ENCODE results near the gene FXYD3.
"Not testable (repeated sequence)": the region's sequence is repeated elsewhere in the genome, so short reads cannot be mapped to it uniquely, and the experiment has no call there.

The FXYD3 gene

DNA sequence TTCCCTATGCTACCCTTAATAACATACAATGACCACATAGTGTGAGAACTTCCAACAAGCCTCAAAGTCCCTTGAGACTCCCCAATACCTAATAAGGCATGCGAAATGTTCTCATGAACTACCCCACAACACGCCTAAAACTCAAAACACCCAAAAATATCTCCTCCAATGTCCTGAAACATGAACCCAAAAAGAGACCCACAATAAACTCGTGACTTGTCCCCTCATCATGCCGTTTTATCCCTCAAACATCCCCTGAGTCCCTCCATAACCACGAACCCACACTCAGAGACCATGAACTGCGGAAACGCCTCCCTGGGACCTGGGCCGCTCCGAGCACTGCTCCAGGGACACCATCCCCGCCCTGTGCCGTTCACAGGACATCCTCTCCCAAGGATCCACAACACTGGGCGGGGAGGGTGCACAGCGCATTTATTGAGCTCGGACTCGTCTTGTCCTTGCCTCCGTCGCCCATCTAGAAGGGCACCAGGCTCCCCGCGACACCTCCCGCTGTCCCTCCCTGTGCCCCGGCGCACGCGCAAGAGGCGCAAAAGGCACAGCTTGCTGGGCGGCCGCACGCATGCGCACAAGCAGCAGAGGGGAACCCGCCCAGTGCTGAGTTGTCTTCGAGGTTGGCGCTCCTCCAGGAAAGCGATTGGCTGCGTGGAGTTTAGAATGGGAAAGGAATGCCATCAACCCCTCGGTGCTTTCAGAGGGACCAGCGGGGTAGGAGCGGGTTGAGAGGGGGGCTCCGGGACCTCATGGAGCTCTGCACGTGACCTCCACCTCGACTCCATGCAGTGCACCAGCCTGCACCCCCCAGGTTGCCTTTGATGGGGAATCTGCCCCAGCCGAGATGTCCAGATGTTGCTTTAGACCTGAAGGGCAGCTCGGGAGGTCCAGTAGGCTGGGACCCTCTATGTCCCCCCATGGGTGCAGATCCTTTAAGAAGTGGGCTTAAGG, 8.8 kb downstream of the FXYD3 start:
- peak; percentile 68 for DNase-seq (ENCODE audit: low read depth, low spot score)

DNA sequence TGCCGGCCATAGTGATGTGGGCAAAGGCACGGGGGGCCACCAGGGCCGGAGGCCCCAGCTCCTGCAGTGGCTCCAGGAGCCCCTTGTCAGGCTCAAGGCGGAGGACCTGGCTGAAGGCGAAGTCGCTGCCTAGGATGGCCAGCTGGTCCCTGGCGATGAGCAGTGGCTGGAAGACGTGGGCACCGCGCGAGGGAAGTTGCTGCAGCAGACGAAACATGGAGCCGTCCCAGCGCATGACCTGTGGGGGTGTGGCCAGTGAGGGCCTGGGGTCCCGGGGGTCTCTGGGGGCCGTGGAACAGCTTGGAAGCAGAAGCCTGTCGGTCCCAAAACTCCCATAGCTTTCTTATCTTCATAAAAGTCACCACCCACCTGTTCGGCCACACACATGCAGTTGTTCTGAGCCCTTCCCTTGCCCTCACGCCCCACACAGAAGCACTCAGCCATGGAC, 9.7 kb downstream of the FXYD3 start:
- DNase-seq (ENCODE audit: low read depth, low spot score) = no peak

DNA sequence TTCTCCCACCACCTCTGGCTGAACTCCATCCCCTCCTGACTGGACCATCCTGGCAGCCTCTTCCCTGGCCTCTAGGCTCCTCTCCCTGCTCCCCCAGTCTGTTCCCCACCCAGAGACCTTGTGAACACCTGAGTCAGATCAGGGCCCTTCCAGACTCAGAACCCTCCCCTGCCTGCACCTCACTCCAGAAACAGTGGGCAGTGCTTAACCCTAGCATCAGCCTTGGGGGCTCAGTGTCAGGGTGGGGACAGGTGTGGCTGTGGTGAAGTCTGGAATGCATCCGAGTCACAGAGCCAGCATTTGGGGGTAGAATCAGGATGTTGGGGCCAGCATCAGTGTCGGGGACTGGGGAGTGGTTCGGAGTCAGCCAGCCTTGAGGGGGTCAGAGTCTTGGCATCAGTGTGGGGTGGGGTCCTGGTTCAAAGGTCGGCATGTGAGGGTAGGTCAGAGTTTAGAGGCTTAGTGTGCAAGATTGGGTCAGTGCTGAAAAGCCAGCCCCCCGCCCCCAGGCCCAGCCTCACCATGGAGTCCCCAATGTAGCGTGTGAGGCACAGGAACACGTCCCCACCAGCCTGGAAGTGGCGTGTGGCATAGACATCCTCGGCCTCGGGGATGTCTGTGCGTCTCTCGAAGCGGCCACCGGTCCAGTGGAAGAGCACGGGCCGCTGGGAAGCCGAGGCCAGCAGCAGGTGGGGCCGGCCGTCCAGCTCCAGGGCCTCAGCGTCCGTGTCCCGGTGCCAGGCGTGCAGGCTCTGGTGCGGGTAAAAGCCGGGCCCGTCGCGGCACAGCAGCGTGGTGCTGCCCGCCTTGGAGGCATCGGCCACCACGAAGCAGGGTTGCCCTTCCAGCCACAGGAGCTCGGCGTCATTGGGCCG, 10.4 kb downstream of the FXYD3 start:
- no peak for DNase-seq (ENCODE audit: low read depth, low spot score)

DNA sequence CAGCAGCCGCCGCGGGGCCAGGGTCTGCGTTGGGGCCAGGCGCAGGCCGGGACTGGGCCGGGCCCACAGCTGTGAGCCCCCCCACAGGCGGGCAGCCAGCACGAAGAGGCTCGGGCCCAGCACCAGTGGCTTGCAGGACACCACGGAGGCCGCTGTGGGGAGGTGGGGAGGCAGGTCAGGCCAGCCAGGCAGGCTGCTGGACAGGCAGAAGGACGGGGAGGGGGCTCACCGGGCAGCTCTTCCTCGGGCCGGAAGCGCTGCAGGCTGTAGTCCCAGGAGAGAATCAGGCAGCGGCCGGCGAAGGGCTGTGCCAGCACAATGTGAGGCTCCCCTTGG, 11.0 kb downstream of the FXYD3 start:
- no peak for DNase-seq (ENCODE audit: low read depth, low spot score)

DNA sequence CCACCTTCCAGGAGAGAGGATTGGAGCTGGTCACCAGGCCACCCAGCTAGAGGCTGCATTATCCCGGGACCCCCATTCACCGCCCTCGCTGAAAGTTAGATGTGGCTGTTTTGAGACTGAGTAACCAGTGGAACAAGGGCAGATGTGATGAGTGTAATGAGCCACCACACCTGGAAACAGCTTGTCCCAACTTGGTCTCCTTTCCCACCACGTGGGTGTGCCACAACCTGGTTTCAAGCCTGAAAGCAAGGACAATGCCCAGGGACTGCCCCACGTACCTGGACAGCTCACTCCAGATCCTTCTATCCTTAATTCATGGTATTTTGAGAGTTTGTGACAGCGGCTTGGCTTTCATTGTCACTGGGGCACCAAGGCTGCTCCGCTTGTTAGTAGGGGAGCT, 12.2 kb downstream of the FXYD3 start:
- DNase-seq (ENCODE audit: low read depth, low spot score) = no peak

DNA sequence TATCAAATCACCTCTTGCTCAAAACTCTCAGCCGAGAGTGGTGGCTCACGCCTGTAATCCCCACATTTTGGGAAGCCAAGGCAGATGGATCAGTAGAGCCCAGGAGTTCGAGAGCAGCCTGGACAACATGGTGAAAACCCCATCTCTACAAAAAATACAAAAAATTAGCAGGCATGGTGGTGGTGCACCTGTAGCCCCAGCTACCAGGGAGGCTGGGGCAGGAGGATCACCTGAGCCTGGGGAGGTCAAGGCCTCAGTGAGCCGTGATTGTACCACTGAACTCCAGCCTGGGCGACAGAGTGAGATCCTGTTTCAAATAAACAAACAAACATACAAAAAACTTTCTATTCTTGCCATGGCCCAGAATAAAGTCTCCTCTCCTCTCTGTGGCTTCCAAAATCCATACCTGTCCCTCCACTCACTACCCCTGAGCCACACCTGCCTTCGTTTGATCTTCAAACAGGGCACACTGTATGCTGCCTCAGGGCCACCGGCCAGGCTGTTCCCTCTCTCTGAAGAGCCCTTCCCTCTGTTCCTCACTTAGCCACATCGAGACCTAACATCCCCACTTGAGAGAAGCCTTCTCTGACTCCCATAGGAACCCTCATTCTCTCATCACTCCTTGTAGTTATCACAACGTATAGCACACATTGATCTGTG, 12.9 kb downstream of the FXYD3 start:
- no peak for DNase-seq (ENCODE audit: low read depth, low spot score)

DNA sequence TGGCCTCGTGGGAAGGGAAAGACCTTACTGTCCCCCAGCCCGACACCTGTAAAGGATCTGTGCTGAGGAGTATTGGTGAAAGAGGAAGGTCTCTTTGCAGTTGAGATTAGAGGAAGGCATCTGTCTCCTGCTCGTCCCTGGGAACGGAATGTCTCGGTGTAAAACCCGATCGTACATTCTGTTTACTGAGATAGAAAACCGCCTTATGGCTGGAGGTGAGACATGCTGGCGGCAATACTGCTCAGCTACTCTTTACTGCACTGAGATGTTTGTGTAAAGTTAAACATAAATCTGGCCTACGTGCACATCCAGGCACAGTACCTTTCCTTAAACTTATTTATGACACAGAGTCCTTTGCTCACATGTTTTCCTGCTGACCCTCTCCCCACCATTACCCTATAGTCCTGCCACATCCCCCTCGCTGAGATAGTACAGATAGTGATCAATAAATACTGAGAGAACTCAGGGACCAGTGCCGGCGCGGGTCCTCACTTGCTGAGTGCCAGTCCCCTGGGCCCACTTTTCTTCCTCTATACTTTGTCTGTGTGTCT, 14.2 kb downstream of the FXYD3 start:
- not testable (repeated sequence) for DNase-seq (ENCODE audit: low read depth, low spot score)

DNA sequence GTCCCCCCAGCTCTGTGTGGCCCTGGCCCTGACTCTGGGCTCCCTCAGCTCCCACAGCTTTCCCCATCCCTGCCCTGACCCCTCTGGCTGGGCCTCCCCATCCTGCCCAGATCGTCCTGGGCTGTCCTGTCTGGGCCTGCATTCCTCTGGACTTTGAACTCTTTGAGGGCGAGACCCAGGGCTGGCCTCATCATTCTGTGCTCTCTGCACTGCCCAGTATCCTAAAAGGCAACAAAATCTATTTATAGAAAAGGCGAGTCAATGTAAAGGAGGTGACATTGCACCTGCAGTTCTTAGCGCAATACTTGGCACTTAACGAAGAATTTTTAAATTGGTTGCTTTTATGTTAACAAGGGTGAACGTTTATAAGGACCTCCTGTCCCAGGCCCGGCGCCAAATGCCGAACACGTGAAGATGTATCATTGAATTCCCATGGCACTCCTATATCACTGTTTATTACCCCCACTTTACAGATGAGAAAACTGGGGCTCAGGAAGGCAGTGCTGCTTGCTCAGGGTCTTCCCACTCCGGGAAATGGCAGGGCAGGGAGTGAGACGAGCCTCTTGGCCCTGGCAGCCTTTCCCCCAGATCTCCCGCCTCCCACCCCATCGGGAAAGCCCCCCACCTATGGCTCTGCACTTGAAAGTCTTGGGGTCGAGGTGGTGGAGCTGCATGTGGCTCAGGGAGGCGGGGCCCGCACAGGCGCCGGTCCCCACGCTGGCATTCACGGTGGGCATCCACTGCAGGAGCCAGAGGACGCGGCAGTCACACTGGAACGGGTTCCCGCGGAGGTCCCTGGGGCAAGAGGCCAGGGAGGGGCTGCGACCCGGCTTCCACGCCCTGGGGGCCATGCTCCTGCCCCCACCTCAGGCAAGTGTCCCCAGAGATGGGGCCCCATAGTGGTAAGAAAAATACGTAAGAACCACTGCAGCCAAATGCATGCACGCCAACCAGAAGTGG, 15.4 kb downstream of the FXYD3 start:
- no peak for DNase-seq (ENCODE audit: low read depth, low spot score)

DNA sequence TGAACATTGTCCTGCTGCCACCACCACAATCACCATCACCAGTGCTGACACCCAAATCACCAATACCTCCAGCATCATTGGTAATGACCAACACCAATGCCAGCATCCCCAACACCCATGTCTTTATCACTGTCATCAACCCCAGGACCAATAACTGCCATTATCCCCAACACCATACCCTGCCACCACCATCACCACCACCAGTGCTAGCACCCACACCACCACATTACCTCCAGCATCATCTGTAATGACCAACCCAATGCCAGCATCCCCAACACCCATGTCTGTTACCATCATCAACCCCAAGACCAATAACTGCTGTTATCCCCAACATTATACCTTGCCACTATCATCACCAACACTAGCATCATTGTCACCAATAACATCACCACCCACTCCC, 16.6 kb downstream of the FXYD3 start:
- no peak for DNase-seq (ENCODE audit: low read depth, low spot score)

DNA sequence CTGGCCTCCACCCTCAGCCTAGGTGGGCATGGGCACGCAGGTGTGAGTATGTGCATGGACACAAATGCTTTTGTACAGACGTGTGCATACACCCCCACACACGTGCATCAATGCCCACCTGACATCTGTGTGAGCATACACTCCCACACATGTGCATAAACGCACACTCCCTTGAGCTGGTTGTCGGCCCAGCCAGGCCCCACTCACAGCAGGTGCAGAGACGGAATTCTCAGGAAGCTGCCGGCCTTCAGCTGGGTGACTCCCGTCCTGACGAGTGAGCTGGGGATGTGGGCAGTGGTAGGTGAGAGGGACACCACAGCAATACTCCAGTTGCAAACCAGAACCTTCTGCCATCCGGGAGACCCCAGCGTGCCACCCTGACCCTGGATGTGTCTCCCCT, 18.2 kb downstream of the FXYD3 start:
- no peak for DNase-seq (ENCODE audit: low read depth, low spot score)

DNA sequence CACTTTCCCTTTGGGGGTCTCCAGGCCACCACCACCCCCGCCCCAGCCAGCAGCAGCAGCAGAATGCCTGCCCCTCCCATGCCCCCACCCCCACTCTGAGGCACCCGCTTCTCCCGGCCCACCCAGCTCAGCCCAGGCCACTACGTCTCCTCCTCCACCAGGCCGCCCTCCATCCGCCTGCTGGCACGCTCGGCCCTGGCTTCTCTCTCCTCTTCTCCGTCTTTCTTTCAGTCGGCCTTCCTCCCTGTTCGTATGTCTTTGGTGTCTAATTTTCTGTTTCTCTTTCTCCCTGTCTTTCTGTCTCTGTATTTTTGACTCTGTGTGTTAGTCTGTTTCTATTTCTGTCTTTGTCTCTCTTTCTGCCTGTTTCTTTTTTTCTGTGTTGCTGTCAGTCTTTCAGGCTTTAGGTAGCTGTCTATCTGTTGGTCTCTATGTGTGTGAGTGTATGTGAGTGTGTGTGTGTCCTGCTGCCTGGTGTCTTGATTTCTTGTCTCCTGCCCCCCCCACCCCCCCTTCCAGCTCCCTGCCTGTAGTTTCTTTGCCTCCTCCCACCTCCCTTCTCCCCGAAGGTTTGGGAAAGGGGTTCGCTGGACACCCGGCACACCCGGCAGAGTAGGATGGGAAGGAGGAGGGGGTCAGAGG, 19.1 kb downstream of the FXYD3 start, which contains the start of gene LGI4:
TSS of gene LGI4 (minus strand) at position 459 of the 642 bp plus-strand sequence. CDS start at position 80, 379 bp downstream.
- no peak for DNase-seq (ENCODE audit: low read depth, low spot score)

DNA sequence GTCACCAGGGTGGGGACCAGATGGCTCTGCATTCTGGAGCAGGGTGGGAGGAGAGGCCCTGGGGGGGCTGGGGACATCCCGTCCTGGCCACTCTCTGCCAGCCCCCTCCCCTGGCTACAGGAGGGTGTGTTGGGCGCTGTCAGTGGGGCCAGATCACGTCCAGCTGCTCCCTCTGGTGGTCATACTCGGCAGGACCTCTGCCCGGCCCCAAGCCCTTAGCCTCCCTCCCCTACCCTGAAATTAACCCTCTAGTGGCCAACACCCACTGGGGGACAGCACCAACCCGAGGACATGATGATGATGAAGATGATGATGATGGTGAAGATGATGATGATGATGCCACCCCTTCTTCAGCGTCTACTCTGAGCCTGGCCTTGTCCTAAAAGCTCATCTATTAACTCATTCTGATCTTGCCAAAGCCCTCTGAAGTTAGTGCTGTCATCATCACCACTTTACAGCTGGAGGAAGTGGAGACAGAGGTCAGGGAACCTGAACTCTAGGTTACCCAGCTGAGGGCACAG, 19.8 kb downstream of the FXYD3 start:
- no peak for DNase-seq (ENCODE audit: low read depth, low spot score)

DNA sequence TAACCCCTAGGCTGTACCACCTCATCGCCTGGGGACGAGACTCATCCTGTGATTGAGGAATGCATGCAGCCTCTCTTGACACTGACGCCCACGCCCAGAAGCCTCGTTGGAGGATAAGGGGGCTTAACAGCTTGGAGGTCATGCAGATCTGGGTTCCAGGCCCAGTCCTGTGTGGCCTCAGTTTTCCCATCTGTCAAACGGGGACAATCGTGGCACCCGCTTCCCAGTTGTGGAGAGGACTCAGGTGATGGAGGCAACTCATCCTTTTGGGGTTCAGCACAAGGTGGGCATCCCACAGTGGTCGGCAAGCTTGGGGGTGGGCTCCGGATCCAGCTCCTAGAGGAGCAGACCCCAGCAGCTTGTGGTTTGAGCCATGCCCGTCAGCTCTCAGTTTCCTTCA, 20.6 kb downstream of the FXYD3 start:
- DNase-seq (ENCODE audit: low read depth, low spot score) = no peak

DNA sequence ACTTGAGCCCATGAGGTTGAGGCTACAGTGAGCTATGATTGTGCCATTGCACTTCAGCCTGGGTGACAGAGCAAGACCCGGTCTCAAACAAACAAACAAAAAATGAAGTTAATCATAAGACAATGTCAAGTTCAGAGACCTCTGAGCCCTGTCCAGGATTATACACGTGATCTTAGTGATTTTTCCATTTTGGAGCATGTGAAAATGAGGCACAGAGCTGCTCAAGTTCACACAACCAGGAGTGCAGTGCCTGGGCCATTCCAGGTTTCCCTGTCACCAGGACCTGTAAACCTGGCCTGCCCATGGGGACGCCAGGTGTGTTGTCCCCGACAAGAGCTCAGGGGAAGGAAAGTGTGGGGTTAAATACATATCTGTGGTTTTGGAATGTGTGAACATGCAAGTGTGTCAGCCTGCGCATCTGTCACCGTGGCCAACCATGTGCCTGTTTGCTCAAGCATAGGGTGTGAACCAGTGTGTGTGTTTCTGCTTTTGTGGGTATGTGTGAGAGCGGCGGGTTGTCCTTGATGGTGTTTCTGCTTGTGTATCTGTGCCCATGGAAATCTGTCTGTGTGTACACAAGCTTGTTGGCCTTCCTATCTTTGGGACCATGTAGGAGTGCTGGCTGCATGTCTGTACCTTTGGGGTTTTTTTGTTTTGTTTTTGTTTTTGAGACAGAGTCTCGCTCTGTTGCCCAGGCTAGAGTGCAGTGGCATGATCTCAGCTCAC, 21.5 kb downstream of the FXYD3 start:
- no peak for DNase-seq (ENCODE audit: low read depth, low spot score)

DNA sequence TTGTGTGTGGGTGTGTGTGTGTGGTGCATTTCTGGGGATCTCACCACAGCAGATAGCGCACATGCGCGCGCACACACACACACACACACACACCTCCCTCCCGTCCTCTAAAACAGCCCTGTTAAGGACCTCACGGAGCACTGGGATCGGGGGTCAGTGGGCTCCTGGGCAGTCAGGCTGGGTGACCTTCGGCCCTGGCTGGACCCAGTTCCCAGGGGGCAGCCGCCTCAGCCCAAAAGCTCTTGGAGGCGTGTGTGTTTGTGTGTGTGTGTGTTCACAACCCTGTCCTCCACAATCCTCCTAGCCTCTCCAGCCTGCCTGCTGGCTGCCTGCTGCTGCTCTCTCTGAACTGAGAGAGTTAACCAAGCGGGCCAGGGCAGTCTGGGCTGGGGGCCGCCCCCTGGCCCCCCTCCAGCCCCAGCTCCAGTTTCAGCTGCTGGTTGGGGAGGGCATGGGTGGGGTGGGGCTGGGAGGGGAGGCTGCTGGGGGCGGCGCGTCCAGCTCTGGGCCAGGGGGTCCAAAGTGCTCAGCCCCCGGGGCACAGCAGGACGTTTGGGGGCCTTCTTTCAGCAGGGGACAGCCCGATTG, 22.8 kb downstream of the FXYD3 start, which contains the start of gene FXYD1:
TSS of gene FXYD1 (plus strand) at position 520 of the 588 bp plus-strand sequence. CDS start 1,256 bp downstream, outside the sequence.
- no peak for DNase-seq (ENCODE audit: low read depth, low spot score)

DNA sequence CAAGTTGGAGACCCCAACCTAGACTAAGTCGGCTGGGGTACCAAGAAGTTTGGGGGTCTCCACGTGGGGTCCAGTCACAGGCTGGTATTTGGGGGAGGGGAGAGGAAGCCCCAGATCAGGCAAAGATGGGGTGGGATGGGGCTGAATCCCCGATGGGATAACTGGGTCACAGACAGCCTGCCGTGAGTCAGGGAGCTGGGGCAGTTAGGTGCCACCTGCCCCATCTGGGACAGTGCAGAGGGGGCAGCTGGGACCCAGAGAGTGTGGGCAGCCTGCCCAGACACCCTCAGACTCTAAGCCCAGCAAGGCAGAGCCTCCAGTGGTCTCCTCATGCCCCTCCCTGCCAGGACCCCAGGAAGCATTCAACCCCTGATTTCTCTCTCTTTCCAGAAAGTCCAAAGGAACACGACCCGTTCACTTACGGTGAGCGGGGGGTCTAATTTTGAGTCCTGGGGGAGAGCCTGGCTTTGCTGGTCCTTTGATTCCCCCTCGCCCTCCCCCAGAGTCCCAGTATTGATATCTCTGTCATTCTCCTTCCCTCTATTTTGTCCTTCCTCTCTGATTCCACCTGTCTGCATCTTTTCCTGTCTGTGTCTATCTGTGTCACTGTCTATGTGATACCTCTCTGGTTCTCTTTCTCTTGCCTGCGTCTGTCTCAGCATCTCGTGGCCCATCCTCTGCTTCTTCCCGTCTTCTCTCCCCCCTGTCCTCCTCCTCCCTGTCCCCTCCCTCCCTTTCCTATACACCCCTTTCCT, 24.8 kb downstream of the FXYD3 start:
- no peak for DNase-seq (ENCODE audit: low read depth, low spot score)

DNA sequence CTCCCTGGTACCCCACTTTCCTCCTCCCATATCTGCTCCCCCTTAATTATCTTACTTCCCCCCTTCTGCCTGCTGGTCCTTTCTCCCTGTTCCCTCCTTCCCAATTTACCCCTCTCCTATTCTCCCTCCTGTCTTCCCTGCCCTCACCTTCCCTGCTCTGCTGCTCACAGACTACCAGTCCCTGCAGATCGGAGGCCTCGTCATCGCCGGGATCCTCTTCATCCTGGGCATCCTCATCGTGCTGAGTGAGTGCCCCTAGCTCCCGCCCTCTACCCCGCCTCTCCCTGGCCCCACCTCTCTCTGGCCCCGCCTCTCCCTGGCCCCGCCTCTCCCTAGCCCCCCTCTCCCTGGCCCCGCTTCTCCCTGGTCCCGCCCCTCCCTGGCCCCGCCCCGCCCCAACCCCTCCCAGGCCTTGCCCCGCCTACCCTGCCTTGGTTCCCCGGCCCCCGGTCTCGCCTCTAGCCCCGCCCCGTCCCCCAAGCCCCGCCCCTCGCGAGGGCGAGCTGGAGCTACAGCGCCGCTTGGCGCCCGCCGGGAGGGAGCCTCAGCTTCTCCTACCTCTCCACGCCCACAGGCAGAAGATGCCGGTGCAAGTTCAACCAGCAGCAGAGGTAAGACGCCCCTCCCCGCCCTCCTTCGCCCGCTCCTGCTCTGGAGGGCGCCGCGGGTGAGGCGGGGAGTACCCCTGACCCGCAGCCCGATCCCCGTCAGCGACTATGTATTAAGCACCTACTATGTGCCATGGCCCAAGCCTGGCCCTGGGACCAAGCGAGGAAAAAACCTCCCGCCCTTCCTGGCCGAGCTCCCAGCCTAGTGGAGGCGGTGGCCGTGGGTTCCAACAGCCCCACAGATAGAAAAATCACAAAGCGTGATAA, 25.6 kb downstream of the FXYD3 start:
- DNase-seq (ENCODE audit: low read depth, low spot score) = peak; percentile 91
